HG02678 (cell line): Measurements from ENCODE around the gene TOGARAM2.

Experiments used
- ATAC-seq: cut with Tn5 transposase; IDR thresholded peaks from one replicate; pipeline ENCODE4 v1.9.1; 2021; ENCODE audit warnings: mild to moderate bottlenecking, moderate library complexity; ENCODE audit not compliant: unreplicated experiment

The TOGARAM2 gene

DNA sequence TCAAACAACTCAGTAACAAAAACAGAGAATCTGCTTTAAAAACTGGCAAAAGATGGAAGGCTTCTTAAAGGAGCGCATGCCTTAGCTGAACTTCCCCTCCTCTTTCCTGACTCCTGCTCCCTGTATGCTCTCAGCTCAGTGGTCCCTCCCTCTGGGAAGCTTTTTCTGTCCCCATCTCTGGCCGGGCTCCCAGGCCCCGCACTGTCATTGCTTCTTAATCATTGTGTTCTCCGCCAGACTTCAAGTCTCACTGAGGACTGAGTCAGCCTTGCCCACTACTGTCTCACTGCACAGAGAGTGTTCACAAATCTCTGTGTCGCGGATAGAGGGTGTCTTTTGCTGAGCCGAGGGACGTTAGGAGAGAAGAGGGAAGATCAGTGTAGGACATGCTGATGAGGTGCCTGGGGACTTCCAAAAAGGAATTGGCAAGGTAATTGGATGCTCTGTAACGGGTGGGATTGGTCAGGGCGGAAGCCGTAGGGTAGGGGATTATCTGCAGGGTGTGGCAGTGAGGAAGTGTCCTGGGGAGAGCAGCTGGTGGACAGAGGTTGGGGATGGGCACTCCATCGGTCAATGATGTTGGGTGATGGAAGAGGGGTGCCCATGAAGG is 16.2 kb downstream of the TOGARAM2 start:
- no peak for ATAC-seq

DNA sequence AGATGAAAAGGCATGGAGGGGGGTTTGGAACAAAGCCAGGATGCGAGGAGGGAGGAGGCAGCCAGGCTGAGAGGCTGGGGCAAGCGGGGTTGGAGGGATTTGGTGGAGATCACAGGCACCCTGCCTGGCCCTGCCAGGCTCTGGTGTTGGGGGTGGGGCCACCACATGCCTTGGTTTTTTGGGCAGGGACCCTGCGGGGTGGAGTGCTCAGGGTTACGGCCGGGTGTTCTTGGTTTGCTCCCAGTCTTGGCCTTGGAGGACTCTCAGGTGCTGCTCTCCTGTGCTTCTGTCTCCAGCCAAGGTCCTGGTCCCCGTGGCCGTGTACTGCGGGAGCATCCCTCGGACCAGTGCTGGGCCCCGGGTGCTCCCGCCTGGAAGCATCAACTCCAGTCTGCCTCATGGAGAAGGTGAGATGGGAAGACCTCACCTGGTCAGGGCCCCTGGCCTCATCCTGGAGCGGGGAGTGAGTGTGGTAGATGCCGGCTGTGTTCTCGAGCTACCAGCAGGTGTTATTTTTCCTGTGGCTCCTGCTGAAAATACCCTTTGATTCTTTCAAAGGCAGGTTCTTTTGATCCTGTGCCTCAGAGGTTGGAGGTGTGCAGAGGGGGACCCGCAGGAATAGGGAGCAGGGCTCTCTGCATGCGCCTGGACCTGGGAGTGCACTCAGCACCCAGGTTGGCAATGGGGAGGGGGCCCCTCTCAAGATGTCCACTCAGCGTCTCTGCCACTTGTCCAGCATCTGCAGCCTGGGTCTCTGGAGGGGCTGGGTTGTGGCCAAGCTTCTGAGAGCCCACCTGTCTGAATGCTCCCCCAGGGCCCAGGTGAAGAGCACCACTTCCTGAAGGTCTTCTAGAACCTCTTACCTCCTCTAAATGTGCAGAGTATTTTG is 17.0 kb downstream of the TOGARAM2 start:
- no peak for ATAC-seq

DNA sequence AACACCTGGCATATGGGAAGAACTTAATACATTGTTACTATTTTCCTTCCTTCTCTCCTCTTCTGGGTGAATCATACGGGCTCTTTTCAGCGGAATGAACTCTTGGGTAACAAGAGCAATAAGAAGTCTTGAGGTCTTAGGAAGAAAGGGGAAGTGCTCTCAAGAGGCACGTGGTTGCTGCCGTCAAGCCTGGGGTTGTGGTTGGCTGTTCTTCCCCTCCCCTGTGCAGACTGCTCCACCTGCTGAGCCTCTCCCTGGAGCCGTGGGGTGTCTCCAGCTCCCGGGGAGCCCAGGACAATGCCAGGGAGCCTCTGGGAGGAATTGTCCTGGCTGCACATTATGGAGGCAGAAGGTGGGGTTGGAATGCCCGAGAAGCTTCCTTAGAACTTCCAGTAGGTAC is 19.4 kb downstream of the TOGARAM2 start:
- peak; percentile 99 for ATAC-seq

DNA sequence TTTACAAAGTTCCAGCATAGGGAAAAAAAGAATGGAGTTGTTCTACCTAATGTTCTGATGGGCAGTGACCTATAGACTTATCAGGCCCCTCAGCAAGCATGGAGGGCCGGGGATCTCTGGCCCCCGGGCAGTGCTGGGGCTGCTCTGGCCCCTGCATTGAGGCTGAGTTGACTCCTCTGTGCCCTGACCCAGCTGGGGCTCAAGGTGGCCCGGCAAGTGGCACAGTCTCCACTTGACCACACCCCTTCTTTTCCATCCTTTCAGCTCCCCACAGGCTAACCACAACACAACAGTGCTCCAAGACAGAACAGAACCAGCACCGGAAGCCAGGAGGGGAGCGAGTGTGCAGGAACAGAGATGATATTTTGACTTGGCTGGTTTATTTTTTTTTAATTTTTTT is 19.9 kb downstream of the TOGARAM2 start:
- no peak for ATAC-seq

DNA sequence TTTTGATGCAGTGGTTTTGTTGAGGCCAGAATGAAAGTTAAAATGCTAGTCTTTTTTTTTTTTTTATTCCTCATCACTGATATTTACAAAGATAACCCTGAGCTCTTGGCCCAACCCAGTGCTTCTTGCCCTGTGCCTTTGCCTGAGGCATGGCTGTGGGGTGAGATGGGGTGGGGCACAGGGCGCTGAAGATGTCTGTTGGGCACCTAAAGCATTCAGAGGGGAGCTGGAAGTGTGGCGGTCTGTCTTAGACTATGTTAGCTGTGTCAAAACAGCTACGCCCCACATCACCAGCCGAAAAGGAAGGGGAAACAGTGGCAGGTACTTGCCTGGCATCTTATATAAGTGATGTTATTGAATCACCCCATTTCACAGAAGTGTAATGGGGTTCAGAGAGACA is 20.7 kb downstream of the TOGARAM2 start:
- no peak for ATAC-seq

DNA sequence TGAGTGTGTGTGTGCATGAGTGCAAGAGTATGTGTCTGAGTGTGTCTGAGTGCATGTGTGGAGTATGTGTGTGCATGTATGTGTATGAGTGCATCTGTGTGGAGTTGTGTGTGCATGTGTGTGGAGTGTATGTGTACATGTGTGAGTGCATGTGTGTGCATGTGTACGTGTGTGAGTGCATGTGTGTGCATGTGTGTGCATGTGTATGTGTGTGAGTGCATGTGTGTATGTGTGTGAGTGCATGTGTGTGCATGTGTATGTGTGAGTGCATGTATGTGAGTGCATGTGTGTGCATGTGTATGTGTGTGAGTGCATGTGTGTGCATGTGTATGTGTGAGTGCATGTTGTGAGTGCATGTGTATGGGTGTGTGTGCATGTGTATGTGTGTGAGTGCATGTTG is 23.7 kb downstream of the TOGARAM2 start:
- no peak for ATAC-seq

DNA sequence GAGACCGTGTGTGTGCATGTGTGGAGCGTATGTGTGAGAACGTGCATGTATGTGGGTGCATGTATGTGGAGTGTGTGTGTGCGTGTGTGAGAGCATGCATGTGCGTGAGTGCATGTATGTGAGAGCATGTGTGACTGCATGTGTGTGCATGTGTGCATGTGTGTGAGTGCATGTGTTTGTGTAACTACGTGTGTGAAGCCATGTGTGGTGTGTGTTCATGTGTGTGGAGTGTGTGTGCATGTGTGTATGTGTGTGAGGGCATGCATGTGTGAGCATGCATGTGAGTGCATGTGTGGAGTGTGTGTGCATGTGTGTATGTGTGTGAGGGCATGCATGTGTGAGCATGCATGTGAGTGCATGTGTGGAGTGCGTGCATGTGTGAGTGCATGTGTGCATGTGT is 24.2 kb downstream of the TOGARAM2 start:
- ATAC-seq = no peak

DNA sequence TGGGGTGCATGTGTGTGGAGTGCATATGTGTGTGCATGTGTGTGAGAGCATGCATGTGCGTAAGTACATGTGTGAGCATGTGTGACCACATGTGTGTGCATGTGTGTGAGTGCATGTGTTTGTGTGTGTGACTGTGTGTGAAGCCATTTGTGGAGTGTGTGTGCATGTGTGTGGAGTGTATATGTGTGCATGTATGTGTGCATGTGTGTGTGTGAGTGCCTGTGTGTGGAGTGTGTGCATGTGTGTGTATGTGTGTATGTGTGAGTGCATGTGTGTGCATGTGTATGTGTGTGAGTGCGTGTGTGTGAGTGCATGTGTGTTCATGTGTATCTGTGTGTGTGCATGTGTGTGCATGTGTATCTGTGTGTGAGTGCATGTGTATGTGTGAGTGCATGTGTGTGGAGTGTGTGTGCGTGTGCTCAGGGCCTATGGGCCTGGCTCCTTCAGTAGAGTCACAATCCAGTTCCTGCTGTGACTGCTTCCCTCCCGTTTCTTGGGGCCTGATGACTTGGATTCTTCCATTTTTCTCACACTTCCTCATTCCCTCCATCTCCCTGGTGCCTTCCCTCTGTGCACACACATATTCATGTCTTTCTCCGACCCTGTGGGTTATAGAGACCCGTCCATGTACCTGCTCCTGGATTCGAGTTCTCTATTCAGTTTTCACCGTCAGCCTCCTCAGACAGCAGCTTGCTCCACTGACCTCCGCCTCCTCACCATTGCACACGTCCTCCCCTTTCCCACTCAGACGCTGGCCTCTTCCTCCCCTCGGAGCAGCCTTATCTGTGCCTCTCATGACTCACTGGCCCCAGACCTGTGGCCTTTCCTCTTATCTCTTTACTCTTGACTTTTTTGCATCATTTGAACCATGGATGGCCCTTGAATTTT is 25.2 kb downstream of the TOGARAM2 start:
- ATAC-seq = no peak

DNA sequence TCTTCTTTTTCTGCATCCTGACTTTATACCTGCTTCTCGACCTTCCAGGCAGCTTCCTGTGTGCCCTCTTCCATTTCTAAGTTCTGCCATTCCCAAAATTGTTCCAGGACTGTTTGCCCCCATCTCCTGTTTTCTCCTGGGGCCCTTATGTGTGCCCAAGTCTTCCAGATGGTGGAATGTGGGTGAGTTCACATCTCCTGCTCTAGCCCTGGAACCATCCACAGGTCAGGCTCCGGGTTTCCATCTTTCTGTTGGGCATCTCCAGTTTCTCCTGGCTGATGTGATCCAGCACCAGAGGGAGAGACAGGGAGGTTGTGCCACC is 25.8 kb downstream of the TOGARAM2 start:
- ATAC-seq = no peak

DNA sequence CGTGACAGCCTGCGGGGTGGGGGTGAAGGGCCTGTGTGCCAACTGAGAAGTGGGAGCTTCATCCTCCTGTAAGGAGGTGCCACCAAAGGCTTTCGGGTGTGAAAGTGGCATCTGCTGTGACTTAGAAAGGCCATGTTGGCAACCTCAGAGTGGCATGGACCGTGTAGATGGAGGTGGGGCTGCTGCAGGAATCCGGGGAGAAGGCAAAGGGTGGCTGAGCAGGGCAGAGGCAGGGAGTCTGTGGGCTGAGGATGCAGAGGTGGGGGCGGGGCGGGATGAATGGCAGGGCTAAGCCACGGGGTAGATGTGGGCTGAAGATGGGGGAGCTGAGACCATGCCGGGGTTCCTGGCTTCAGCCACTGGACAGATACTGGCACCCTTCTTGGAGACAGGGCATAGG is 28.2 kb downstream of the TOGARAM2 start:
- no peak for ATAC-seq

DNA sequence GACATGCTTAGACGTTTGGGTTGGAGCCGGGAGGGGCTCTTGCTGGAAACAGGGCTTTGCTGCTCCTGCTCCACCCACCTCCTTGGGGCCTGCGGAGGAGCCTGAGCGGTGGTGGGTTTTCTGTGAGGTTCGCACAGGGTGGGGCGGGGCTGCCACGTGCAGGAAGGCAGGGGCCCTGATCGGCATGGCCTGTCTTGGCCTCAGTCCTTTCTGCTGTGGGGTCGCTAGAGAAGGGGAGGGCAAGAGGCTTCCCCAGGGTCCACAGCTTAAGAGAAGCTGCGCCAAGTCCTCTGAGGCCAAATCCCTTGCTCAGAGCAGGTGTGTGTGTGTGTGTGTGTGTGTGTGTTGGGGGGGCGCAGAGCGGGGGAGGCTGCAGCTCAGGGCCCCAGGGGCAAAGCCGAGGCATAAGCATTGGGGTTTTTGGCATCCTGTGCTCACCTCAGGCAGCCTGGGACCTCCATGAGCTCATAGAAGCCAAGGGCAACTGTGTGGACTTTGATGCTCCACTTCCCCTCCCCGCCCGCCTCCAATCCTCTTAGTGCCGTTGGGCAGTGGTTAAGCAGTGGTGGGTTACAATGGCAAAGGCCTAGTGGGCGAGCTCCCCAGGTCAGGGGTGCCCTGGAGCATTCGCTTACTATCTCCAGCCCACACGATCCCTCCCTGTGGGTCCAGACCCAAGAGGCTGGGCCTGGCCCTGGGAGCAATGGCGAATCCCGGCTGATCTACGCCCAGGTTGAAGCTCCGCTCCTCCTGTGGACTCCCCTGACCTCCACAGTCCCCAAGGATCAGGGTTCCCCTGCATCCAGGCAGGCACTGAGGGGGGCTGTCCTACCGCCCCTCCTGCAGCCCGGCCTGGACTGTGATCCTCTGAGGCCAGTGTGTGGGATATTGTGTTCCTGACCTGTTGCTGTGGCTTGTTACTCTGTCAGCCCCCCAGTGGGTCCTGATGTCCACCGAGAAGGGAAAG is 28.9 kb downstream of the TOGARAM2 start:
- ATAC-seq = no peak

DNA sequence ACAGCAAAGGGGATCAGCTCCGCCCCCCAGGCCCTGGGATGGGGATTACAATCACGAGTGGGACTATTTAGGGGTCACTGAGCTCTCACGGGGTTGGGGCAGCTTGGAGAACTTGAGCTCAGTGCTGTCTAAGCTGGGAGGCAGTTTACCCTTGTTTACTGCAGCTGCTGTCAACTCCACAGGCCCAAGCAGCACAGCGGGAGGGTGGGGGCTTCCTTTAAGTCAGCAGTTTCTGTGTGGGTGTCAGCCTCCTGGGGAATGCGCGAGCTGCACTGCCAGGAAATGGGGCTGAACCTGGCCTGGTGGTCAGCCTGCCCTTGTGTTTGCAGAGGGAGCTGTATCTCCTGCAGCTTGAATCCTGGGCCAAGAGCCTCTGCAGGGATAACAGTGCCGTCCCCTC is 29.8 kb downstream of the TOGARAM2 start:
- no peak for ATAC-seq

DNA sequence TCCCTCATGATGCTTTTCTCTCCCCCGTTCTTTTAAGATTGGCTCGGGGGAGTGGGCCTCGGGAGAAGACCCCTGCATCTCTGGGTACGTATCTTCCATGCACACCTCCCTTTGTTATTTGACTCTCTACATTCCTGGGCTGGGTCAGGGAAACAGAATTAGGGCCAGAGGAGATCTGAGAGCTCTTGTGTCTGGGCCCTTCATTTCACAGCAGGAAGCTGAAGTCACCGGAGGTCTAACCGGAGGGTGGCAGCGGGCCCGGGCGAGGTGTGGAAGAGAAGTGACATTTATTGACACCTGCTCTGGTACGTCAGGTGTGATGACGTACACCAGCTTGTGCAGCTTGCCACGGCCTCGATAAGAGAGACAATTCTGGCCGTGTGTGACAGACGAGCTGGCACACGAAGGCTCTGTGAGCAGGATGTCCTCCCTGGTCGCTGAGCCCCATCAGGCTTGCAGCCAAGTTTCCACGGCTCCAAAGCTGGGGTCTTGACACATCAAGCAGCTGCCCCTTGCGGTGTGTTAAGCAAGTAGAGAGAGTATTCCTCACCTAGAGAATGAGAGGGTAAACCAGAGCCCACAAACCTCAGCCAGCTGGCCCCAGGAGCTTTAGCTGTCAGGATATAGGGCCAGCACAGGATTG is 30.4 kb downstream of the TOGARAM2 start:
- ATAC-seq = no peak

DNA sequence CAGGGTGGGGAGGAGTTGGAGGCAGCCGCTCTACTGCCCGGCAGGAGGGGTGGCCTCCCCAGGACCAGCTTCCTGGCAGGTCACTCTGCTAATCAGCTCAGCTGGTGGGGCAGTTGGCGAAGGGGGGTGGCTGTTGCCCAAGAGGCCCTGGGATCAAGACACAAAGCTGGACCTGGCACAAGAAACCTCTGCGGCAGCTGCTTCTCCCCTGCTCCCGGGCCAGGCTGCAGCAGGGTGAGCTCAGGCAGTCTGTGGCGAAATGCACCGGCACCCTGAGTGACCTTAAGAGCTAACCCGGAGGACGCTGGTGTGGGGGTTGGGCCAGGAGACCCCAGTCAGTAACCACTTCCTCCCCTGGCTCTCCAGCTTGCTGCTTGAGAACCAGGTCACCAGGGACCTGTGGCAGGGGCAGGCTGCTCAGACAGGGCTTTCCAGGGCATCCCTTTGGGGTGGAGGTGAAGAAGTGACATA is 31.1 kb downstream of the TOGARAM2 start:
- ATAC-seq = no peak

DNA sequence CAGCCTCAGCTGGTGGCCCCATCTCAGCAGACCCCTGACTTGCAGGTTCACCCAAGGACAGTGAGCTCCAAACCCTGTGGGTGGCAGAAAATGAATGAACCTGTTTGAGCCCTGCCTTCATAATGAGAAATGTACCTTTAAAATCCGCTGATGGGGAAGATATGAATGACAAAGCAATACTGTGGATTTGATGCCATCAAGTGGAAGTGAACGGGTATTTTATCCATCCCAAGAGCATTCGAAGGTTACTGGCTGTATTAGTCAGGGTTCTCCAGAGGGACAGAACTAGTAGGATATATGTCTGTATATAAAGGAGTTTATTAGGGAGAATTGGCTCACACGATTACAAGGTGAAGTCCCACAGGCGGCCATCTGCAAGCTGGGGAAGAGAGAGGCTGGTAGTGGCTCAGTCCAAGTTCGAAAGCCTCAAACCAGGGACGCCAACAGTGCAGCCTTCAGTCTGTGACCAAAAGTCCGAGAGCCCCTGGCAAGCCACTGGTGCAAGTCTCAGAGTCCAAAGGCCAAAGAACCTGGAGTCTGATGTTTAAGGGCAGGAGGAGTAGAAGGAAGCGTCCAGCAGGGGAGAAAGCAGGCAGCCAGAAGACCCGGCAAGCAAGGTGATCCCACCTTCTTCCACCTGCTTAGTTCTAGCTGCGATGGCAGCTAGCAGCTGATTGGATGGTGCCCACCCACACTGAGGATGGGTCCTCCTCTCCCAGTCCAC is 32.1 kb downstream of the TOGARAM2 start:
- ATAC-seq = no peak

DNA sequence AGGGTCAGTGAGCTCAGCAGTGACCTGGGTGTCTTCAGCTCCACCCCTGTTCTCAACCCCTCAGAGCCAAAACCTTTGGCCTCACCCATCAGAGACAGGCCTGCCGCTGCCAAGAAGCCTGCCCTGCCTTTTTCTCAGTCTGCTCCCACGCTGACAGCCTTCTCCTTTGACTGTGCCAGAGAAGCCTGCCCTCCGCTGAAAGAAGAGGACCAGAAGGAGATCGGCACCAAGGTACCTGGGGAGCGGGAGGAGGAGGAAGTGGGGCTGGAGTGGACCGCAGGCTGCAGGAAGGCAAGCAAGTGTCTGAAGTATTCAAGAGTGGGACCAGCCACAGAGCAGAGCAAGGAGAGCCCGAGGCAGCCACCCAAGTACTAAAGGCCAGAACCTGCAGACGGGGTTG is 33.2 kb downstream of the TOGARAM2 start:
- no peak for ATAC-seq

DNA sequence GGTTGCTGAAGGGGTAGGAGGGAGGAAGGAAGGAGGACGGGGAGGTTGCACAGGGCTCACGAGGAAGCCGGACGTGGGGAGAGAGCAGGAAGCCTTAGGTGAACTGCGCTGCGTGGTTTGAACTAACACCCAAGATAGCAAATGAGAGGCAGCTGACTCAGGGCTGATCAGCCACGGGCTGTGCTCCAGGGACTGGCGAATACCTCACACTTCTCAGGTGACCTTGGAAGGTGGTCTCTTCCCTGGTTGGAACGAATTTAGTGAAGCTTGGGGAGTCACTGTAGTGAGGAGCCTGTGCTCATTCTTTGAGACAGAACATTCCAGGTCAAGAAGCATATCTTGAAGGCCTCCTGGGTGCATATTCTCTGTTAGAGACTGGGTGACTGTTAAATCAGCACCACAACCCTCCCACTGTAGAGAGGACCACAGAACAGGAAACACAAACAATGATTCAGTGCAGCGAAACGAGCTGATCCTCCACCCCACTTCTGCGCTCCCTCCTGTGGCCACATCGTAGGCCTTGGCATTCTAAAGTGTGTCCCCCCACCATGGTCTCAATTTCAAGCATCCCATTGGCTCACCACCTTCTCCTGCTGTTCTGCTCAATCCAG is 33.8 kb downstream of the TOGARAM2 start:
- ATAC-seq = no peak

DNA sequence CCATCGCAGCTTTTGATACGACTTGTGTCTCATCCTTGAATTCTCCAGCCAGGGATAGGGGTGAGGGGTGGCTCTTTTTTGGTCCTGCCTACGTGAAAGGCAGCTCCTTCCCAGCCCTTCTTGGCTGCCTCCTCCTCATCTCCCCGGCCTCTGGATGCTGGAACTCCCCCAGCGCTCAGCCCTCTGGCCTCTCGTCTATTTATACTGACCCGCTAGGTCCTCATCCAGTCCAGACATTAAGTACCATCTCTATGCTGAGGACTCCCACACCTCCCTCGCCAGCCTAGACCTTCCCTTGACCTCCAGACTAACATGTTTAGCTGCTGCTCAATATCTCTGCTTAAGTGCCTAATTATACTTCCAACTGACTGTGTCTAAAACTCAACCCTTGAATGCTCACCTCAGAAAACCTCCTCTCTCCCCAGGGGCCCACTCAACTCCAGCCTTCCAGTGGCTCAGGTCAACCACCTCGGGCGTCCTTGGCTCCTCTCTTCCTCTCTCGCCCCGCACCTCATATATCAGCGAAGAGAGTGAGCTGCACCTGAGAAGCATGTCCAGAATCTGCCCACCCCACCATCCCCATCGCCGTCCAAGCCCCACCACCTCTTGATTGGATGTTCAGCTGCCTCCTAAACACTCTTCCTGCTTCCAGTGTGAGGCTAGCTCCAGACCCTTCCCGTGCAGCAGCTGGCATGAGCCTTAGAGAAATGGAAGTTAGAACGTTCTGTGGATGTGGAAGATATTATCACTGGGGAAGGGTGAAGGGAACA is 34.8 kb downstream of the TOGARAM2 start:
- ATAC-seq = no peak
